NB4 (cell line): ENCODE measurements around the gene NUP98.

ENCODE experiments used
- CTCF ChIP-seq: IDR thresholded peaks from one replicate; pipeline ENCODE4 v1.5.1; 2012; ENCODE audit warnings: low read depth, low read length
- MAX ChIP-seq: IDR thresholded peaks from 2 replicates; pipeline ENCODE4 v1.6.1; 2011; ENCODE audit warnings: low read depth, low read length
- MYC ChIP-seq: IDR thresholded peaks from 2 replicates; pipeline ENCODE4 v1.6.1; 2011; ENCODE audit warnings: low read depth, low read length
- POLR2A ChIP-seq: IDR thresholded peaks from 2 replicates; pipeline ENCODE4 v1.6.1; 2011; ENCODE audit warnings: mild to moderate bottlenecking; ENCODE audit not compliant: insufficient read length; ENCODE audit errors: extremely low read depth

- TF ChIP-seq CTCF (no peak), POLR2A (no peak), MAX (no peak), MYC (no peak)
Measured at GRCh38 chr11:3799873-3800272, 2.5 kb upstream of the NUP98 start.
